ENCODE results near the gene EMC6.

DNA sequence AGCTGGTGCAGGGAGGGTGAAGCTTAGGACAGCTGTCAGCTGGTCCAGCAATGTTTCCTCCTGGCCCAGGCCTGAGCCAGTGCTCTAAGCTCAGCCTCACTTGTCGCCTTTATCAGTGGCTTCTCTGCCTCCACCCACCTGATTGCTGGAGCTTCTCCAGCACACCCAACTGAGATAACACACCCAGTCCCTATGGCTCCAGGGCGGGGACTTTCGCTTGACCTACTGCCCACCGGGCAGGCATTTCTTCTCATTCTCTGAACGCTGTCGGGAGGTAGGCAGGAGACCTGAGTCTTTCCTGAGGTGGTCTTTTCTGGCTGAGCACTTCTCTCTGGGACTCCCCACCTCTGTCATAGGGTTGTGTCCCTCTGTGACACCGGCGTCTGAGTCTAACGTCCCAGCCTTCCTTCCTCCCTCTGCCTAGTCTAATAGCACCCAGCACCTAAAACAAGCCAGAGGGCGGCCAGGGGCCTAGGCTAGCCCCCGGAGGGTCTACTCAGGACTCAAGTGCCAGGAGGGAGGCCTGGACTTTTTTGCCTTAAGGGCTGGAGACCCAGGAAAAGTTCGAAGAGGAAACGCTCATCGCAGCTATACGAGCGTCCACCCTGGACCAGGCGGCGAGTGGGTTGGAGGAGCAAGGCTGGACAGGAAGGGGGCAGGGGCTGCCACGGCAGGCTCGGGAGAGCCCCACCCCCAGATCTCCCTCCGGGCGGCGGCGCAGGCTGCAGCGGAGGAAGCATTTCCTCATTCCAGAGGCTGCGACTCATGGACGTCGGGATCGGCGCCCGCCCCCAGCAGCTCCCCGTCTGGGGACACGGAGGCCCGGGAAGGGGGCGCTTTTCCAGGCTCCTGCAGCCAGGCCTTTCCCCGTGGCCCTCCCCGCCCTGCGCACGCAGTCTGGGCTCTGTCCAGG is 990 bp upstream of the EMC6 start:
- TF ChIP-seq, protein P1, sequence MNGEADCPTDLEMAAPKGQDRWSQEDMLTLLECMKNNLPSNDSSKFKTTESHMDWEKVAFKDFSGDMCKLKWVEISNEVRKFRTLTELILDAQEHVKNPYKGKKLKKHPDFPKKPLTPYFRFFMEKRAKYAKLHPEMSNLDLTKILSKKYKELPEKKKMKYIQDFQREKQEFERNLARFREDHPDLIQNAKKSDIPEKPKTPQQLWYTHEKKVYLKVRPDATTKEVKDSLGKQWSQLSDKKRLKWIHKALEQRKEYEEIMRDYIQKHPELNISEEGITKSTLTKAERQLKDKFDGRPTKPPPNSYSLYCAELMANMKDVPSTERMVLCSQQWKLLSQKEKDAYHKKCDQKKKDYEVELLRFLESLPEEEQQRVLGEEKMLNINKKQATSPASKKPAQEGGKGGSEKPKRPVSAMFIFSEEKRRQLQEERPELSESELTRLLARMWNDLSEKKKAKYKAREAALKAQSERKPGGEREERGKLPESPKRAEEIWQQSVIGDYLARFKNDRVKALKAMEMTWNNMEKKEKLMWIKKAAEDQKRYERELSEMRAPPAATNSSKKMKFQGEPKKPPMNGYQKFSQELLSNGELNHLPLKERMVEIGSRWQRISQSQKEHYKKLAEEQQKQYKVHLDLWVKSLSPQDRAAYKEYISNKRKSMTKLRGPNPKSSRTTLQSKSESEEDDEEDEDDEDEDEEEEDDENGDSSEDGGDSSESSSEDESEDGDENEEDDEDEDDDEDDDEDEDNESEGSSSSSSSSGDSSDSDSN (CRISPR knock-in tag; IDR thresholded peaks at IDR 0.05) = peak; percentile 84
- TF ChIP-seq NFYB (CRISPR knock-in tag; IDR thresholded peaks at IDR 0.05) (no peak), NR3C1 (CRISPR knock-in tag; IDR thresholded peaks at IDR 0.05) (no peak), ZNF615 (CRISPR knock-in tag; IDR thresholded peaks at IDR 0.05; ENCODE audit: borderline replicate concordance) (no peak; the same call in 1 of the 2 replicates)
- TF ChIP-seq, protein P2, sequence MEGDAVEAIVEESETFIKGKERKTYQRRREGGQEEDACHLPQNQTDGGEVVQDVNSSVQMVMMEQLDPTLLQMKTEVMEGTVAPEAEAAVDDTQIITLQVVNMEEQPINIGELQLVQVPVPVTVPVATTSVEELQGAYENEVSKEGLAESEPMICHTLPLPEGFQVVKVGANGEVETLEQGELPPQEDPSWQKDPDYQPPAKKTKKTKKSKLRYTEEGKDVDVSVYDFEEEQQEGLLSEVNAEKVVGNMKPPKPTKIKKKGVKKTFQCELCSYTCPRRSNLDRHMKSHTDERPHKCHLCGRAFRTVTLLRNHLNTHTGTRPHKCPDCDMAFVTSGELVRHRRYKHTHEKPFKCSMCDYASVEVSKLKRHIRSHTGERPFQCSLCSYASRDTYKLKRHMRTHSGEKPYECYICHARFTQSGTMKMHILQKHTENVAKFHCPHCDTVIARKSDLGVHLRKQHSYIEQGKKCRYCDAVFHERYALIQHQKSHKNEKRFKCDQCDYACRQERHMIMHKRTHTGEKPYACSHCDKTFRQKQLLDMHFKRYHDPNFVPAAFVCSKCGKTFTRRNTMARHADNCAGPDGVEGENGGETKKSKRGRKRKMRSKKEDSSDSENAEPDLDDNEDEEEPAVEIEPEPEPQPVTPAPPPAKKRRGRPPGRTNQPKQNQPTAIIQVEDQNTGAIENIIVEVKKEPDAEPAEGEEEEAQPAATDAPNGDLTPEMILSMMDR (CRISPR knock-in tag; IDR thresholded peaks at IDR 0.05) = peak; percentile 50

Data from HepG2 (cell line).